HCT116 (cell line): Measurements from ENCODE around the gene GPC5.

Experiments used
- CEBPB ChIP-seq: IDR thresholded peaks from 2 replicates; pipeline ENCODE4 v1.6.1; 2012; ENCODE audit warnings: low read depth
- EZH2 ChIP-seq: fragments of 200-600 bp; sonication (generic); IDR thresholded peaks from 2 replicates; pipeline ENCODE4 v1.6.1; 2017; ENCODE audit warnings: antibody characterized with exemption, mixed run types
- EZH2phosphoT487 ChIP-seq: fragments of 200-600 bp; IDR thresholded peaks from 2 replicates; pipeline ENCODE4 v1.6.1; 2018; ENCODE audit warnings: antibody characterized with exemption, borderline replicate concordance
- RAD21 ChIP-seq: IDR thresholded peaks from 2 replicates; pipeline ENCODE4 v1.6.1; 2012; ENCODE audit warnings: low read depth, mild to moderate bottlenecking
- ZNF274 ChIP-seq: fragments of 200-500 bp; sonication (Bioruptor generic); IDR thresholded peaks from 2 replicates; pipeline ENCODE4 v1.6.1; 2014; ENCODE audit warnings: mild to moderate bottlenecking, low read depth, low read length, inconsistent platforms
- TF ChIP-seq, protein P1 (sequence below), 3 experiments: fragments of 200-600 bp in 1 of 3; sonication (generic) in 1 of 3; IDR thresholded peaks in 2 of 3; conservative IDR thresholded peaks in 1 of 3; 2 replicates each; pipeline ENCODE4 v1.5.1; 2012 to 2017; ENCODE audit warnings: low read depth in 2 of 3, low read length in 2 of 3, antibody characterized with exemption in 1 of 3, borderline replicate concordance in 1 of 3, control low read depth in 1 of 3, mild to moderate bottlenecking in 1 of 3, mixed read lengths in 1 of 3, mixed run types in 1 of 3, moderate library complexity in 1 of 3; ENCODE audit not compliant: insufficient read depth in 1 of 3
- TF ChIP-seq, protein P2 (sequence below): IDR thresholded peaks from 2 replicates; pipeline ENCODE4 v1.6.1; 2012

DNA sequence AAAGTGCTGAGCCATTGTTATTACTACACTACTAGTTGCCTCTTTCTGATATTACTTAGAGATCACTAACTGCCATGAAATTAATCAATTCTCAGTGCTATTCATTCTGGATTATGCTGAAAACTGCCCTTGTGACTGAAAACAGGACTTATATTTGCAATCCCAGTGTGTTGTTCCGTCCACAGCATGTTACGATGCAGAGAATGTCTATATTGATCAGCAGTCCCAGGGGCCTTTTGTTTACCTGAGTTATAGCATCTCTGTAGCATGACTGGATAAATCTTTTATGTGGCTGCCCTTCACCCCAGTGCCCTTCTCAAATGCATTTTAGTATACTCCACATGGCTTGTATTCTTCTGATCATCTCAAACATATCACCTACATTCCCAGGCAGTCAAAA, 251.0 kb downstream of the GPC5 start:
- TF ChIP-seq EZH2 = no peak
- TF ChIP-seq, protein P1, sequence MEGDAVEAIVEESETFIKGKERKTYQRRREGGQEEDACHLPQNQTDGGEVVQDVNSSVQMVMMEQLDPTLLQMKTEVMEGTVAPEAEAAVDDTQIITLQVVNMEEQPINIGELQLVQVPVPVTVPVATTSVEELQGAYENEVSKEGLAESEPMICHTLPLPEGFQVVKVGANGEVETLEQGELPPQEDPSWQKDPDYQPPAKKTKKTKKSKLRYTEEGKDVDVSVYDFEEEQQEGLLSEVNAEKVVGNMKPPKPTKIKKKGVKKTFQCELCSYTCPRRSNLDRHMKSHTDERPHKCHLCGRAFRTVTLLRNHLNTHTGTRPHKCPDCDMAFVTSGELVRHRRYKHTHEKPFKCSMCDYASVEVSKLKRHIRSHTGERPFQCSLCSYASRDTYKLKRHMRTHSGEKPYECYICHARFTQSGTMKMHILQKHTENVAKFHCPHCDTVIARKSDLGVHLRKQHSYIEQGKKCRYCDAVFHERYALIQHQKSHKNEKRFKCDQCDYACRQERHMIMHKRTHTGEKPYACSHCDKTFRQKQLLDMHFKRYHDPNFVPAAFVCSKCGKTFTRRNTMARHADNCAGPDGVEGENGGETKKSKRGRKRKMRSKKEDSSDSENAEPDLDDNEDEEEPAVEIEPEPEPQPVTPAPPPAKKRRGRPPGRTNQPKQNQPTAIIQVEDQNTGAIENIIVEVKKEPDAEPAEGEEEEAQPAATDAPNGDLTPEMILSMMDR (IDR thresholded peaks at IDR 0.05 in 2 of 3, conservative IDR thresholded peaks at IDR 0.05 in 1 of 3; ENCODE audit: borderline replicate concordance in 1 of 3, insufficient read depth in 1 of 3, low read depth in 2 of 3, low read length in 2 of 3) = no peak
- no peak for TF ChIP-seq EZH2phosphoT487
- TF ChIP-seq ZNF274 = no peak
- TF ChIP-seq, protein P2, sequence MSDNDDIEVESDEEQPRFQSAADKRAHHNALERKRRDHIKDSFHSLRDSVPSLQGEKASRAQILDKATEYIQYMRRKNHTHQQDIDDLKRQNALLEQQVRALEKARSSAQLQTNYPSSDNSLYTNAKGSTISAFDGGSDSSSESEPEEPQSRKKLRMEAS = no peak
- no peak for TF ChIP-seq CEBPB
- no peak for TF ChIP-seq RAD21
